GM19328 (cell line): ENCODE measurements around the gene LZTS3.
"Not testable (repeated sequence)": the region's sequence is repeated elsewhere in the genome, so short reads cannot be mapped to it uniquely, and the experiment has no call there.

ENCODE experiments used
- ATAC-seq: cut with Tn5 transposase; IDR thresholded peaks from one replicate; pipeline ENCODE4 v1.9.1; 2021; ENCODE audit warnings: mild to moderate bottlenecking, moderate library complexity; ENCODE audit not compliant: unreplicated experiment

LZTS3 gene

GRCh38 chr20:3141757-3142156 is 31.6 kb downstream of the LZTS3 start:
- ATAC-seq = no peak

GRCh38 chr20:3137492-3137891 is 35.9 kb downstream of the LZTS3 start:
- no peak for ATAC-seq

GRCh38 chr20:3135507-3136070 is 37.8 kb downstream of the LZTS3 start:
- ATAC-seq = no peak

GRCh38 chr20:3134151-3134550 is 39.2 kb downstream of the LZTS3 start:
- no peak for ATAC-seq

- ATAC-seq = no peak
These were observed 40.2 kb downstream of the LZTS3 start for GRCh38 chr20:3133155-3133554.

GRCh38 chr20:3130051-3130600 is 43.2 kb downstream of the LZTS3 start:
- ATAC-seq = no peak

- no peak for ATAC-seq
These were observed 44.3 kb downstream of the LZTS3 start for GRCh38 chr20:3129094-3129493.

GRCh38 chr20:3128275-3128984 is 44.9 kb downstream of the LZTS3 start:
- no peak for ATAC-seq

- ATAC-seq = no peak
These were observed 46.9 kb downstream of the LZTS3 start for GRCh38 chr20:3126527-3126859.

GRCh38 chr20:3125776-3126526 is 47.4 kb downstream of the LZTS3 start:
- ATAC-seq = not testable (repeated sequence)

- not testable (repeated sequence) for ATAC-seq
These were observed 48.4 kb downstream of the LZTS3 start for GRCh38 chr20:3124773-3125560.

- ATAC-seq = not testable (repeated sequence)
These were observed 49.2 kb downstream of the LZTS3 start for GRCh38 chr20:3124163-3124562.

GRCh38 chr20:3123542-3123941 is 49.8 kb downstream of the LZTS3 start:
- ATAC-seq = no peak

- ATAC-seq = no peak
These were observed 51.3 kb downstream of the LZTS3 start for GRCh38 chr20:3121955-3122610.

GRCh38 chr20:3121271-3121911 is 52.0 kb downstream of the LZTS3 start:
- ATAC-seq = no peak

GRCh38 chr20:3119044-3119443 is 54.3 kb downstream of the LZTS3 start:
- no peak for ATAC-seq

GRCh38 chr20:3117839-3118379 is 55.4 kb downstream of the LZTS3 start:
- ATAC-seq = not testable (repeated sequence)

GRCh38 chr20:3116341-3116740 is 57.0 kb downstream of the LZTS3 start:
- ATAC-seq = no peak

- no peak for ATAC-seq
These were observed 57.9 kb downstream of the LZTS3 start for GRCh38 chr20:3115190-3116107.
